ENCODE measurements around the gene SLC41A2.
"Not testable (repeated sequence)": the region's sequence is repeated elsewhere in the genome, so short reads cannot be mapped to it uniquely, and the experiment has no call there.

The SLC41A2 gene

DNA sequence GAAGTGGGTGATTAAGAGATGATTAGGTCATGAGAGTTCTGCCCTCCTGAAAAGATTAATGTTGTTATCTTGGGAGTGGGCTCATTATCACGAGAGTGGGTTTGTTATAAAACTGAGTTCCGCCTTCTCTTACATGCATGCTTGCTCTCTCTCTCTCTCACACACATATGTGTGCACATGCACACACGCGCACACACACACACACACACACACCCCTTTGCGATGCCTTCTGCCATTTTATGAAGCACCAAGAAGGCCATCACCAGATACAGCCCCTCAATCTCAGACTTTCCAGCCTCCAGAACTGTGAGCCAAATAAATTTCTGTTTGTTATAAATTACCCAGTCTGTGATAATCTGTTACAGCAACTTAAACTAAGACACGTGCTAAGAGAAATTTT lies 5.7 kb upstream of the SLC41A2 start:
- no peak for DNase-seq

DNA sequence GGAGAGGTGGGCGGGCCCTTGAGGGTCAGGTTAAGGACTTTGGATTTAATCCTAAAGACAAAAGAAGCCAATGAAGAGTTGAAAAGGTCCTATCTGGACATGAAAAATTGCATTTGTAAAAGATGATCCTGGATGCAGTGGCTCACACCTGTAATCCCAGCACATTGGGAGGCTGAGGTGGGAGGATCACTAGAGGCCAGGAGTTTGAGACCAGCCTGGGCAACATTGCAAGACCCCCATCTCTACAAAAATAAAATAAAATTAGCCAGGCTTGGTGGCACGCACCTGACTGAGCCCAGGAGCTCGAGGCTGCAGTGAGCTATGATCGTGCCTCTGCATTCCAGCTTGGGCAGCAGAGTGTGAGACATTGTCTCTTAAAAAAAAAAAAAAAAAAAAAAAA lies 2.4 kb upstream of the SLC41A2 start:
- no peak for DNase-seq

GRCh38 chr12:104959335-104959841 lies 1.3 kb upstream of the SLC41A2 start:
- DNase-seq = no peak

- DNase-seq = no peak
Measured at GRCh38 chr12:104958805-104959334, 780 bp upstream of the SLC41A2 start.

GRCh38 chr12:104957719-104958000 lies 430 bp downstream of the SLC41A2 start:
- DNase-seq = peak; percentile 26

GRCh38 chr12:104956870-104957718 lies 996 bp downstream of the SLC41A2 start:
- DNase-seq = no peak

GRCh38 chr12:104955703-104956102 lies 2.4 kb downstream of the SLC41A2 start:
- DNase-seq = no peak

- DNase-seq = no peak
Measured at GRCh38 chr12:104953323-104953722, 4.8 kb downstream of the SLC41A2 start.

GRCh38 chr12:104952816-104953215 lies 5.3 kb downstream of the SLC41A2 start:
- DNase-seq = no peak

DNA sequence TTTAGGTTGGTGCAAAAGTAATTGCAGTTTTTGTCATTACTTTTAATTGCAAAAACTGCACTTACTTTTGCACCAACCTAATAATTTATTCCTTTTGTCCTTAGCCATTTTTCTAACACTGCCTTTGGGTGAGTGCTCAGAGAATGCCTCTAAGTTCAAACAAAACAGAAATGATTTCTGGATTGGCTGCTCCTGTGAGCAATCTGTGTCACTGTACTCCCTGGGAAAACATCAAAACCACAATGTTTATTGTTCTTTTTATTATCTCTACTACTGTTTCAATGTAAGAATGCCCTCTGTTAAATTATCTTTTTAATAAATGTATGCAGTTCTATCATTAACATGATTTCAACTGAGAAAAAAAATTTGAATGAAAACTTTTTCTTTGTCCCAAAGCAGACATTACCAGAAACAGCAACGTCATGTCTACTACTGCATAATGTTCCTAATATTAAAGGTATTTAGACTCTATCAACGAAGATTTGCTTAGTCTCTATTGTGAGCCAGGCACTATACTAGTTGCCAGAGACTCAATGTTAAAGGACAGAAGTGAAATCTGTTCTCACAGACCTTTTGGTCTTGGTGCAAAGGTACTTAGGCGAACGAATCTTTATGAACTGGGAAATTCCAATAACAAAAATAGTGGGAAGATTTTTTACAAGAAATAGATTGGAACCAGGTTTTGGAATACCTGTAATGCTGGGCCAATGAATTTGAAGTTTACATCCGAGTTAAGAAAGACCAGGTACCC lies 6.2 kb downstream of the SLC41A2 start:
- DNase-seq = no peak

- not testable (repeated sequence) for DNase-seq
Measured at GRCh38 chr12:104948716-104949115, 9.4 kb downstream of the SLC41A2 start.

- DNase-seq = no peak
Measured at GRCh38 chr12:104944252-104944651, 13.8 kb downstream of the SLC41A2 start.

GRCh38 chr12:104943401-104943800 lies 14.7 kb downstream of the SLC41A2 start:
- DNase-seq = not testable (repeated sequence)

- no peak for DNase-seq
Measured at GRCh38 chr12:104942075-104942474, 16.0 kb downstream of the SLC41A2 start.

DNA sequence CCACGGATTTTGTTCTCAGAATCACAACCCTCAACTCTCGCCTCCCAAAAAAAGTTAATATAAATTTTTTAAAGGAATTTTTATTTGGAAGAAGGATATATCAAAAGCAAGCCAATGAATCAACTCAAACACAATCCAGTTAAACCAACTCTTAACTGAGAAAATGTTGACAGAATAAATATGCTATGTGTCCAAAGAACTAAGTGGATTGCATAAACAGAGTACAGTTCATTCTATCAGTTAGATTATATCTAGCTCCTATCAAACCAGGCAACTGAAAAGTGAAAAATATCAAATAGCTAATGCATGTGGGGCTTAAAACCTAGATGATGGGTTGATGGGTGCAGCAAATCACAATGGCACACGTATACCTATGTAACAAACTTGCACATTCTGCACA lies 16.6 kb downstream of the SLC41A2 start:
- no peak for DNase-seq

DNA sequence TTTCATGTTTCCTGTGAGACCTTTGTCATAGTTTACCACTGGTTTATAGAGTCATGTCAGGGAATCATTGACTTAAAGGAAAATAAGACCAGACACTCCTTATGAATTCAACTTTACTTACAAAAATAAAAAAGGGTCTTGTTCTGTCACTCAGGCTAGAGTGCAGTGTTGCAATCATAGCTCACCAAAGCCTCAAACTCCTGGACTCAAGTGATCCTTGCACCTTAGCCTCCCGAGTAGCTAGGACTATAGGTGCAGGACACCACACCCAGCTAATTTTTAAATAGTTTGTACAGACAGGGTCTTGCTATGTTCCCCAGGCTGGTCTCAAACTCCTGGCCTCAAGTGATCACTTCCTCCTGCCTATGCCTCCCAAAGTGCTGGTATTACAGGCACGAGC lies 19.0 kb downstream of the SLC41A2 start:
- no peak for DNase-seq

- DNase-seq = no peak
Measured at GRCh38 chr12:104938371-104938770, 19.7 kb downstream of the SLC41A2 start.

GRCh38 chr12:104935886-104936285 lies 22.2 kb downstream of the SLC41A2 start:
- DNase-seq = no peak

DNA sequence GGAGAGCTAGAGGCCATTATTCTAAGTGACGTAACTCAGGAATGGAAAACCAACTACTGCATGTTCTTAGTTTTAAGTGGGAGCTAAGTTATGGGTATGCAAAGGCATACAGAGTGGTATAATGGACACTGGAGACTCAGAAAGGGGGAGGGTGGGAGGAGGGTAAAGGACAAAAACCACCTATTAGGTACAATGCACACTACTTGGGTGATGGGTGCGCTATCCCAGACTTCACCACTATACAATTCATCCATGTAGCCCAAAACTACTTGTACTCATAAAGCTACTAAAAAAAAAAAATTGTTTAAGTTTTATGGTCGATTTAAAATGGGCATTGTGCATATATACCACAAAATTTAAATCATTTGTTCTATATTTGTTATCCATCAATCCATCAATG lies 24.3 kb downstream of the SLC41A2 start:
- no peak for DNase-seq

- no peak for DNase-seq
Measured at GRCh38 chr12:104933128-104933527, 25.0 kb downstream of the SLC41A2 start.

GRCh38 chr12:104930388-104931326 lies 27.4 kb downstream of the SLC41A2 start:
- DNase-seq = no peak

- no peak for DNase-seq
Measured at GRCh38 chr12:104929977-104930376, 28.1 kb downstream of the SLC41A2 start.

- no peak for DNase-seq
Measured at GRCh38 chr12:104929368-104929767, 28.7 kb downstream of the SLC41A2 start.
